CD14-positive monocyte (primary cell): ENCODE measurements around the gene RASAL2. TPM values are rescaled to one million over a fixed set of nuclear protein-coding genes. Genes with fewer than 3 reads are reported as not detected.

Experiments
- DNase-seq, 3 donors: peaks; one replicate each; pipeline ENCODE4 v3.0.0-alpha.2; 2011 to 2022
- H2AFZ ChIP-seq: 2 replicates; pipeline ENCODE4 v1.6.0; 2012; ENCODE audit warnings: mild to moderate bottlenecking, low read depth, low read length, inconsistent platforms; ENCODE audit not compliant: insufficient read depth, poor library complexity, severe bottlenecking
- H3K27ac ChIP-seq, 2 donors: 1 replicate in 1 of 2; 2 replicates in 1 of 2; pipeline ENCODE4 v1.5.1; 2012 to 2013; ENCODE audit warnings: low read length in 2 of 2, control low read depth in 1 of 2, inconsistent platforms in 1 of 2, low read depth in 1 of 2, mild to moderate bottlenecking in 1 of 2
- H3K27me3 ChIP-seq, 2 donors: one replicate each; pipeline versions ENCODE4 v1.6.0 to v1.6.1; 2011 to 2013; ENCODE audit warnings: low read length in 2 of 2; ENCODE audit not compliant: control insufficient read depth in 2 of 2, insufficient read depth in 2 of 2
- H3K36me3 ChIP-seq, 2 donors: replicated peaks in 1 of 2; 1 replicate in 1 of 2; 2 replicates in 1 of 2; pipeline versions ENCODE4 v1.5.1 to v1.6.1; 2012 to 2013; ENCODE audit warnings: low read length in 2 of 2, control low read depth in 1 of 2, inconsistent platforms in 1 of 2, mild to moderate bottlenecking in 1 of 2; ENCODE audit not compliant: insufficient read depth in 2 of 2, control insufficient read depth in 1 of 2
- H3K4me1 ChIP-seq, 2 donors: 1 replicate in 1 of 2; 2 replicates in 1 of 2; pipeline versions ENCODE4 v1.5.1 to v1.6.1; 2012 to 2013; ENCODE audit warnings: low read length in 2 of 2, control low read depth in 1 of 2, inconsistent platforms in 1 of 2, mild to moderate bottlenecking in 1 of 2, moderate library complexity in 1 of 2; ENCODE audit not compliant: insufficient read depth in 2 of 2, control insufficient read depth in 1 of 2
- H3K4me2 ChIP-seq: replicated peaks from 2 replicates; pipeline ENCODE3; 2012; ENCODE audit warnings: low read length, moderate library complexity, mild to moderate bottlenecking; ENCODE audit not compliant: poor library complexity, severe bottlenecking; ENCODE audit errors: extremely low read depth
- H3K4me3 ChIP-seq, 3 experiments: fragments of 200-600 bp in 1 of 3; sonication (generic) in 1 of 3; replicated peaks in 1 of 3; 1 replicate in 2 of 3; 2 replicates in 1 of 3; pipeline ENCODE4 v1.5.1; 2011 to 2013; ENCODE audit warnings: low read length in 3 of 3, mild to moderate bottlenecking in 3 of 3, control low read depth in 2 of 3, low read depth in 2 of 3, inconsistent platforms in 1 of 3, moderate library complexity in 1 of 3
- H3K79me2 ChIP-seq: 2 replicates; pipeline ENCODE4 v1.6.0; 2012; ENCODE audit warnings: mild to moderate bottlenecking, control low read depth, inconsistent platforms, low read length, moderate library complexity; ENCODE audit not compliant: insufficient read depth
- H3K9ac ChIP-seq: 2 replicates; pipeline ENCODE4 v1.6.0; 2017; ENCODE audit warnings: low read length, mild to moderate bottlenecking; ENCODE audit not compliant: insufficient read depth, poor library complexity, severe bottlenecking
- H3K9me3 ChIP-seq, 2 donors: replicated peaks in 1 of 2; 1 replicate in 1 of 2; 2 replicates in 1 of 2; pipeline versions ENCODE4 v1.5.1 to v1.6.1; 2012 to 2013; ENCODE audit warnings: low read length in 2 of 2, control low read depth in 1 of 2; ENCODE audit not compliant: control insufficient read depth in 1 of 2, insufficient read depth in 1 of 2
- H4K20me1 ChIP-seq: 2 replicates; pipeline ENCODE4 v1.6.0; 2012; ENCODE audit warnings: mild to moderate bottlenecking, low read length, control low read depth, moderate library complexity; ENCODE audit not compliant: insufficient read depth
- H3K27ac Mint-ChIP-seq, 7 donors: one replicate each; pipeline ENCODE4 v1.8.0; 2020; ENCODE audit warnings: mild to moderate bottlenecking in 7 of 7, mixed read lengths in 7 of 7, moderate library complexity in 6 of 7, inconsistent platforms in 2 of 7
- H3K27me3 Mint-ChIP-seq, 3 donors: one replicate each; pipeline ENCODE4 v1.8.0; 2021 to 2022; ENCODE audit warnings: low read depth in 3 of 3, mild to moderate bottlenecking in 3 of 3, mixed read lengths in 3 of 3, moderate library complexity in 3 of 3, inconsistent platforms in 1 of 3
- H3K36me3 Mint-ChIP-seq, 2 donors: one replicate each; pipeline ENCODE4 v1.8.0; 2020; ENCODE audit warnings: mixed read lengths in 2 of 2, inconsistent platforms in 1 of 2, mild to moderate bottlenecking in 1 of 2
- H3K4me1 Mint-ChIP-seq: one replicate; pipeline ENCODE4 v1.8.0; 2020; ENCODE audit warnings: mild to moderate bottlenecking, mixed read lengths
- H3K4me3 Mint-ChIP-seq, 2 donors: one replicate each; pipeline ENCODE4 v1.8.0; 2020; ENCODE audit warnings: mild to moderate bottlenecking in 2 of 2, mixed read lengths in 2 of 2, moderate library complexity in 1 of 2
- H3K9me3 Mint-ChIP-seq, 7 donors: one replicate each; pipeline ENCODE4 v1.8.0; 2020 to 2022; ENCODE audit warnings: mixed read lengths in 7 of 7, mild to moderate bottlenecking in 6 of 7, moderate library complexity in 6 of 7, inconsistent platforms in 2 of 7
- WGBS: methylation state at CpG from one replicate; pipeline ENCODE4 v1.1.5; 2013; ENCODE audit warnings: missing lambda C conversion rate; ENCODE audit not compliant: insufficient coverage; 5-methylcytosine and 5-hydroxymethylcytosine counted together
- intact Hi-C, 2 donors: fragments of 100-400 bp; cut with micrococcal nuclease; formaldehyde crosslinking; loops; one replicate each; pipeline versions ENCODE4 v1.15.0 to v1.15.1; 2023
- polyA plus RNA-seq, 3 donors: library from polyadenylated mRNA; depleted of rRNA in 1 of 3; unstranded in 2 of 3; stranded (reverse) in 1 of 3; fragments of 300-500 nt in 2 of 3; fragments of >200 nt in 1 of 3; fragmentation: Illumina TruSeq in 2 of 3; gene quantifications; 1 replicate in 2 of 3; 2 replicates in 1 of 3; pipeline ENCODE4 v1.2.3, GENCODE V29; 2012 to 2021
- TF ChIP-seq, protein P1 (sequence below): fragments of 200-600 bp; IDR thresholded peaks from one replicate; pipeline ENCODE4 v1.8.0; 2022; ENCODE audit warnings: antibody characterized with exemption, mild to moderate bottlenecking

RASAL2 gene
- polyA plus RNA-seq, 3 donors: 0.15 to 1.00 (median 0.63) TPM

DNA sequence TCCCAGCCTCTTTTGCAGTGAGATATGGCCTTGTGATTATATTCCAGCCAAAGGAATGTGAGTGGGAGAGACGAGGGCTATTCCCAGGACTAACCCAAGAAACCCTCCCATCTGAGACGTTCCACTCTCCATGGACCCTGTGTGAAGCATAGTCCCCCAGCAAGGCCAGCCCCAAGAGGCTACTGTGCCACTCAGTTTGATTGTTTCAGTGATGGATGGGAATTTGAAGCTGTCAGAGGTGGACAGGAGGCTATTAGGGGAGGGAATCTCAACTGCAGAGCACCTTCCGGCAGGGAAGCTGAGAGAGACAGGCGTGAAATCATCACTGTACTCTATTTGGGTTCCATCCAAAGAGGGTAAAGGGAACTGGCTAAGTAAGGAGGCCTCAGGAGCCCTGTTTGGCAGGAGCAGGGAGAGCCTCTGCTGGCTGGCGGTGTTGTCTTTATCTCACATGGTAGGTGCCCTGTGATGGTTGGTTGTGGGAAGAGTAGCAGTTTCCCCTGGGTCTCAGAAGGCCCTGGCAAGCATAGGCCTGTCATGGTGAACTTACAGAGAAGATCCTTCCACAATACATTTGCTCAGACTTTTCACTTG lies 415.6 kb downstream of the RASAL2 start:
- H3K27ac Mint-ChIP-seq: no peak overlapping the region
- H3K4me3 ChIP-seq: no peak overlapping the region
- H3K4me2 ChIP-seq: no peak overlapping the region
- 80% methylated on average over 1 of the region's 5 CpGs for WGBS
- H3K27me3 ChIP-seq: no peaks in the 10 kb centered on the region
- DNase-seq: no peak
- H3K79me2 ChIP-seq: no peaks in the 10 kb centered on the region
- no peaks in the 10 kb centered on the region for H3K4me1 Mint-ChIP-seq
- H3K9me3 Mint-ChIP-seq: no peaks in the 10 kb centered on the region
- no peak overlapping the region for H3K4me3 Mint-ChIP-seq
- TF ChIP-seq, protein P1, sequence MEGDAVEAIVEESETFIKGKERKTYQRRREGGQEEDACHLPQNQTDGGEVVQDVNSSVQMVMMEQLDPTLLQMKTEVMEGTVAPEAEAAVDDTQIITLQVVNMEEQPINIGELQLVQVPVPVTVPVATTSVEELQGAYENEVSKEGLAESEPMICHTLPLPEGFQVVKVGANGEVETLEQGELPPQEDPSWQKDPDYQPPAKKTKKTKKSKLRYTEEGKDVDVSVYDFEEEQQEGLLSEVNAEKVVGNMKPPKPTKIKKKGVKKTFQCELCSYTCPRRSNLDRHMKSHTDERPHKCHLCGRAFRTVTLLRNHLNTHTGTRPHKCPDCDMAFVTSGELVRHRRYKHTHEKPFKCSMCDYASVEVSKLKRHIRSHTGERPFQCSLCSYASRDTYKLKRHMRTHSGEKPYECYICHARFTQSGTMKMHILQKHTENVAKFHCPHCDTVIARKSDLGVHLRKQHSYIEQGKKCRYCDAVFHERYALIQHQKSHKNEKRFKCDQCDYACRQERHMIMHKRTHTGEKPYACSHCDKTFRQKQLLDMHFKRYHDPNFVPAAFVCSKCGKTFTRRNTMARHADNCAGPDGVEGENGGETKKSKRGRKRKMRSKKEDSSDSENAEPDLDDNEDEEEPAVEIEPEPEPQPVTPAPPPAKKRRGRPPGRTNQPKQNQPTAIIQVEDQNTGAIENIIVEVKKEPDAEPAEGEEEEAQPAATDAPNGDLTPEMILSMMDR: no peak
- intact Hi-C loops: no loop called here
- H3K27ac ChIP-seq: no peak overlapping the region
- no peaks in the 10 kb centered on the region for H3K36me3 ChIP-seq
- H2AFZ ChIP-seq: no peak overlapping the region
- no peaks in the 10 kb centered on the region for H4K20me1 ChIP-seq
- no peaks in the 10 kb centered on the region for H3K9me3 ChIP-seq
- H3K9ac ChIP-seq: no peak overlapping the region
- H3K36me3 Mint-ChIP-seq: no peaks in the 10 kb centered on the region
- H3K4me1 ChIP-seq: no peaks in the 10 kb centered on the region
- H3K27me3 Mint-ChIP-seq: peaks cover 0 to 1% (median 0%) of the 10 kb centered on the region in 3 donors

GRCh38 chr1:178510155-178510554 lies 416.3 kb downstream of the RASAL2 start:
- no peaks in the 10 kb centered on the region for H3K36me3 Mint-ChIP-seq
- H3K79me2 ChIP-seq: no peaks in the 10 kb centered on the region
- H3K4me1 Mint-ChIP-seq: no peaks in the 10 kb centered on the region
- H3K27me3 Mint-ChIP-seq: peaks cover 0 to 1% (median 0%) of the 10 kb centered on the region in 3 donors
- no peak for DNase-seq
- TF ChIP-seq, protein P1: no peak
- H3K9ac ChIP-seq: no peak overlapping the region
- no peaks in the 10 kb centered on the region for H3K36me3 ChIP-seq
- no peak overlapping the region for H3K4me2 ChIP-seq
- intact Hi-C loops: no loop called here
- H3K27me3 ChIP-seq: no peaks in the 10 kb centered on the region
- no peaks in the 10 kb centered on the region for H3K9me3 Mint-ChIP-seq
- no peaks in the 10 kb centered on the region for H3K4me1 ChIP-seq
- no peak overlapping the region for H3K27ac ChIP-seq
- H2AFZ ChIP-seq: no peak overlapping the region
- no peaks in the 10 kb centered on the region for H4K20me1 ChIP-seq
- WGBS: 90% methylated on average over 2 of the region's 4 CpGs
- no peak overlapping the region for H3K4me3 Mint-ChIP-seq
- no peak overlapping the region for H3K4me3 ChIP-seq
- no peaks in the 10 kb centered on the region for H3K9me3 ChIP-seq
- H3K27ac Mint-ChIP-seq: no peak overlapping the region
